GM19395 (cell line): ENCODE data around the gene TALDO1.

Source experiments
- ATAC-seq: cut with Tn5 transposase; IDR thresholded peaks from one replicate; pipeline ENCODE4 v1.9.1; 2021; ENCODE audit warnings: mild to moderate bottlenecking, moderate library complexity; ENCODE audit not compliant: unreplicated experiment

The TALDO1 gene

GRCh38 chr11:786235-787083 lies 39.2 kb downstream of the TALDO1 start:
- no peak for ATAC-seq

GRCh38 chr11:787084-787675 lies 39.9 kb downstream of the TALDO1 start:
- no peak for ATAC-seq

GRCh38 chr11:788009-788640 lies 40.9 kb downstream of the TALDO1 start:
- ATAC-seq = no peak

- ATAC-seq = no peak
Observed at GRCh38 chr11:788953-789940, 42.0 kb downstream of the TALDO1 start.

GRCh38 chr11:789943-790342 lies 42.7 kb downstream of the TALDO1 start, which contains the start of gene CEND1:
TSS of gene CEND1 (minus strand) at chr11:790090. CDS start at chr11:788576, 1,514 bp downstream.
- no peak for ATAC-seq

- no peak for ATAC-seq
Observed at GRCh38 chr11:790721-791564, 43.7 kb downstream of the TALDO1 start.

- ATAC-seq = no peak
Observed at GRCh38 chr11:791658-792534, 44.6 kb downstream of the TALDO1 start.

GRCh38 chr11:792535-792821 lies 45.2 kb downstream of the TALDO1 start:
- no peak for ATAC-seq

GRCh38 chr11:792873-793272 lies 45.6 kb downstream of the TALDO1 start:
- no peak for ATAC-seq

GRCh38 chr11:793556-793955 lies 46.3 kb downstream of the TALDO1 start:
- no peak for ATAC-seq

GRCh38 chr11:794013-794765 lies 46.9 kb downstream of the TALDO1 start:
- no peak for ATAC-seq

- ATAC-seq = no peak
Observed at GRCh38 chr11:794766-795633, 47.7 kb downstream of the TALDO1 start.

- no peak for ATAC-seq
Observed at GRCh38 chr11:795634-796564, 48.6 kb downstream of the TALDO1 start.

GRCh38 chr11:796565-797295 lies 49.5 kb downstream of the TALDO1 start:
- ATAC-seq = no peak

- ATAC-seq = peak; percentile 45
Observed at GRCh38 chr11:797296-798092, 50.2 kb downstream of the TALDO1 start.
